GDM1 (cell line): ENCODE results near the gene IGF2.

Source experiments
- DNase-seq: peaks from one replicate; lab custom pipeline; 2025; lab: John Stamatoyannopoulos, UW

IGF2 gene

GRCh38 chr11:2153581-2154194 lies 14.5 kb upstream of the IGF2 start:
- DNase-seq: no peak

GRCh38 chr11:2151500-2152257 lies 12.5 kb upstream of the IGF2 start:
- peak; percentile 41 for DNase-seq

- DNase-seq: no peak
These were observed 11.0 kb upstream of the IGF2 start for GRCh38 chr11:2149864-2150847.

GRCh38 chr11:2149460-2149859 lies 10.3 kb upstream of the IGF2 start:
- DNase-seq: no peak

GRCh38 chr11:2148595-2148994 lies 9.4 kb upstream of the IGF2 start:
- DNase-seq: no peak

GRCh38 chr11:2147391-2147790 lies 8.2 kb upstream of the IGF2 start:
- DNase-seq: no peak

- no peak for DNase-seq
These were observed 6.9 kb upstream of the IGF2 start for GRCh38 chr11:2146051-2146450.

- no peak for DNase-seq
These were observed 5.5 kb upstream of the IGF2 start for GRCh38 chr11:2144544-2145248.

GRCh38 chr11:2143799-2144543 lies 4.8 kb upstream of the IGF2 start:
- DNase-seq: no peak

- no peak for DNase-seq
These were observed 4.2 kb upstream of the IGF2 start for GRCh38 chr11:2143477-2143798.

- no peak for DNase-seq
These were observed 3.6 kb upstream of the IGF2 start for GRCh38 chr11:2142762-2143202.

- DNase-seq: no peak
These were observed 3.1 kb upstream of the IGF2 start for GRCh38 chr11:2142300-2142759.

- no peak for DNase-seq
These were observed 1.5 kb upstream of the IGF2 start for GRCh38 chr11:2140411-2141400.

GRCh38 chr11:2139621-2140337 lies 590 bp upstream of the IGF2 start:
- DNase-seq: no peak

GRCh38 chr11:2138431-2139122 lies 612 bp downstream of the IGF2 start:
- no peak for DNase-seq

GRCh38 chr11:2138068-2138430 lies 1.1 kb downstream of the IGF2 start:
- DNase-seq: no peak

GRCh38 chr11:2137202-2138067 lies 1.8 kb downstream of the IGF2 start:
- DNase-seq: no peak

- no peak for DNase-seq
These were observed 2.3 kb downstream of the IGF2 start for GRCh38 chr11:2136952-2137201.
